Epithelial cell of esophagus (primary cell): ENCODE data around the gene LEFTY1.

Experiments
- DNase-seq: peaks from one replicate; pipeline ENCODE4 v3.0.0; 2010; ENCODE audit warnings: low read depth
- H3K4me3 ChIP-seq: 2 replicates; pipeline ENCODE4 v1.5.1; 2011; ENCODE audit warnings: mild to moderate bottlenecking, low read length, control low read depth
- TF ChIP-seq, protein P1 (sequence below): IDR thresholded peaks from 2 replicates; pipeline ENCODE4 v1.5.1; 2011; ENCODE audit warnings: low read depth, mild to moderate bottlenecking, low read length, control low read depth, inconsistent platforms; ENCODE audit not compliant: insufficient read depth; ENCODE audit errors: missing control alignments

The LEFTY1 gene

DNA sequence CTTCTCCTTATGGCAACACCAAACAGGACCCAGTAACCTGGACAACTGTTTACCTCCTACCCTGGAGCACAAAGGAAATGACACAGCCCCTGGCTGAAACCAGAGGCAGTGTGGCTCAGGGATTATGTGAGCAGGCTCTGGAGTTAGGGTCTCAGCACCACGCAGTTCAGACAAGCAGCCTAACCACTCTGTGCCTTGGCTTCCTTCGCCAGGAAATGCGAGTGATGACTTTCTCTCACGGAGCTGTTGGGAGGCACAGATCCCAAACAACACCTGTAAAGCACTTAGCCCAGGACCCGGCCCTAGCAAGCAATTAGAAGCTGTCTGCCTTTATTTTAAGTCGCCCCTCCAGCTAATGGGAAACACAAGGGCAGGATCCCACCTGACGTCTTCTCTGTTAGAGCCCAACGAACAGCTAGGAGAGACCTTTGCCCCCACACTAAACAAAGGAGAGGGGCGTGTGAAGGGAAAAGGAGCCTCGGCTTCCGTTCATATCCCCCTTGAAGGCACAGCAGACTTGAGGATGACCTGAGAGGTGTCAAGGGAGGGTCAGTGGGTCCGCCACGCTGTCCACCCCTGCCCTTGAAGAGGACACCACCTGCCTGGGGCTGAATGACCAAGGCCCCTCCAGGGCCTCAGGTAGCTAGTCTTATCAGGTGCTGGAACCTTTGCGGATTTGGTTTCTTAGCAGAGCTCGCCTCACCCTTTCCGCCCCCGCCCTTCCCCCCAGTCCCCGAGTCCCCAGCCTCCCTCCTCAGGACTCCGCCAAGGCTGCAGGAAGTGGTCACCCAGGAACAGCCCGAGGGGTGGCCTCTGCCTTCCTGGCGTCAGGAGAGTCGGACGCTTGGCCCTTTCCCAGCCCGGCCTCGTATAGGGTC, 7.6 kb downstream of the LEFTY1 start:
- peak overlapping the region; percentile 85 for H3K4me3 ChIP-seq
- DNase-seq = peak; percentile 47
- TF ChIP-seq, protein P1, sequence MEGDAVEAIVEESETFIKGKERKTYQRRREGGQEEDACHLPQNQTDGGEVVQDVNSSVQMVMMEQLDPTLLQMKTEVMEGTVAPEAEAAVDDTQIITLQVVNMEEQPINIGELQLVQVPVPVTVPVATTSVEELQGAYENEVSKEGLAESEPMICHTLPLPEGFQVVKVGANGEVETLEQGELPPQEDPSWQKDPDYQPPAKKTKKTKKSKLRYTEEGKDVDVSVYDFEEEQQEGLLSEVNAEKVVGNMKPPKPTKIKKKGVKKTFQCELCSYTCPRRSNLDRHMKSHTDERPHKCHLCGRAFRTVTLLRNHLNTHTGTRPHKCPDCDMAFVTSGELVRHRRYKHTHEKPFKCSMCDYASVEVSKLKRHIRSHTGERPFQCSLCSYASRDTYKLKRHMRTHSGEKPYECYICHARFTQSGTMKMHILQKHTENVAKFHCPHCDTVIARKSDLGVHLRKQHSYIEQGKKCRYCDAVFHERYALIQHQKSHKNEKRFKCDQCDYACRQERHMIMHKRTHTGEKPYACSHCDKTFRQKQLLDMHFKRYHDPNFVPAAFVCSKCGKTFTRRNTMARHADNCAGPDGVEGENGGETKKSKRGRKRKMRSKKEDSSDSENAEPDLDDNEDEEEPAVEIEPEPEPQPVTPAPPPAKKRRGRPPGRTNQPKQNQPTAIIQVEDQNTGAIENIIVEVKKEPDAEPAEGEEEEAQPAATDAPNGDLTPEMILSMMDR = no peak

DNA sequence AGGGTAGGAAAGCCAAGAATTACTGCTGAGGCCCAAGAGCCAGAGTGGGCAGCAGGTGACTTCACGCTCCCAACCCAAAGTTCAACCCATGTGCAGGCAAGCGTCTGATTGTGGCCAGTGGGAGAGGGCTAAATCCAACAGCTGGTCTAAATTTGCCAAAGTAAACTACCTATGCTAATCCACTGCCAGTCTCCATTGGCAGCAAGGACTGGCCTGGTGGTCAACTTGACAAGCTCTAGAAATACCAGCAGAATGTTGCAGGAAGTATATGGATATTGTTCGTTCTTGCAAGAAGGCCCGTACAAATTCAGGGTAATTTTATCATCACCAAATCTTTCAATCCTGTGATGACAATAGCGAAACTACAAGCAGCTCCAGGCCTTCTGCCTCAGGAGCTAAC, 8.3 kb downstream of the LEFTY1 start:
- no peak overlapping the region for H3K4me3 ChIP-seq
- DNase-seq = no peak
- TF ChIP-seq, protein P1 = no peak

DNA sequence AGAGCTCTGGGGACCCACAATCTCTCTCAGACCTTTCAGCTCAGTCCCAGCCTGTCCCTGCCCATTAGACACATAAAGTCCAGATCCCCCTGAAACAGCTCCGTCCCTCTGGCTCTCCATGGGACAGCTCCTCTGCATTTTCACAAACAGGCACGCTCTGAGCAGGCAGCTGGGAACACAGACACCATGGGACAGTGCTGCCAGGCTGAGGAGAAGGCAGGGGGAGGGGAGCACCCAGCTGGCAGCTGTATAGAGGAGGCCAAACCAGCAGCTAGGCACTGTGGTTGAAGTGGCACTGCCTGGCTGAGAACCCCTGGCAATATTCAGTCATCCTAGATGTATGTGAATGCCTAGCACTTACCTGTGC, 8.7 kb downstream of the LEFTY1 start:
- H3K4me3 ChIP-seq = no peak overlapping the region
- DNase-seq = no peak
- TF ChIP-seq, protein P1 = no peak

DNA sequence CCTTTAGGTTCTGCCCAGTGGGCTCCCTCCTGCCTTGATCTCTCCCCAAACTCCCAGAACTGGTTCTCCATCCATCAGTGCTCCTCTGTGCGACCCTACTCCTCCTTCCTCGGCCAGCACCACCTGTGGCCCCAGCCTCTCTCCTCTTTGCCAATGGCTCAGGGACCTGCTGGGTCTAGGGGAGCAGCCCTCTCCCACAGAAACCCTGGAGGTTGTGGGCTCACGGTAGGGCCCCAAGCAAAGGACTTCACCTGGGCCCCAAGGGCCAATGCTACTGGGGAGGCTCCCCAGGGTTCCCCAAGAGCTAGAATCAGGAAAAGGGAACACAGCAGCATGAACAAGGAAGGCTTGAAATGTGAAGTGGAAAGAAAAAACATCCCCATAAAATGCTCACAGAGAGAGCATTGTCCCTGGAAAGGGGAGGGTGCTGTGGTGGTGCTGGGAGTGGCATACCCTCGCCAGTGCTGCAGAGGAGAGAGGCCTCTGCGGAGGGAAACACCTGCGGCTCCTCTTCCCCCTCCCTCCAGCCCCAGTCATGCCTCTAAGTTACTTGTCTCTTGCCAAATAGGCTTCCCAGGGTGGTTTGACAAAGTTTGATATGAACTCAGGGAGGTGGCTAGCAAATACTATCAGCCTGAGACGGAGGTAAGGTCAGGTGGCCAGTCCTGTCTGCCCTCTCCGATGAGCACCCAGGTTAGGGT, 9.3 kb downstream of the LEFTY1 start:
- H3K4me3 ChIP-seq = no peak overlapping the region
- DNase-seq = no peak

DNA sequence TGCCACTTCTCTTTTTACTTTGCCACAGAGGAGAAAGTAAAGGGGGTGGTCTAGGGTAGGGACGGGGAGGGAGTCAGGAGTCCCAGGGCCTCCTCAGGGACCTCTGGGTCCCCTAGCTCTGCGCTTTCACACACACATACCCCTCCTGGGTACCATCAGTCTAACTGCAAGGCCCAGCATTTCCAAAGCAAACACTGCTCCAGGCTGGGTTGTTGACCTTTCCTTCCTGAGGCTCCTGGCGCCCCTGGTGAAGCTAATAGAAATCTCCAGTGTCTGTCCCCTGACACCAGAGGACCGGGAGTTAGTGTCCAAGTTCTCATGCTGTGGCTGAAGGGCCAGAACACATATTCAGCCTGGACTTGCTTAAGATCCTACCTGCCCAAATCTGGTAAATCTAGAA, 10.7 kb downstream of the LEFTY1 start:
- TF ChIP-seq, protein P1 = no peak
- H3K4me3 ChIP-seq = no peak overlapping the region
- no peak for DNase-seq

More for the DNA sequence above, 9.3 kb downstream of the LEFTY1 start:
- TF ChIP-seq, protein P1 = no peak

DNA sequence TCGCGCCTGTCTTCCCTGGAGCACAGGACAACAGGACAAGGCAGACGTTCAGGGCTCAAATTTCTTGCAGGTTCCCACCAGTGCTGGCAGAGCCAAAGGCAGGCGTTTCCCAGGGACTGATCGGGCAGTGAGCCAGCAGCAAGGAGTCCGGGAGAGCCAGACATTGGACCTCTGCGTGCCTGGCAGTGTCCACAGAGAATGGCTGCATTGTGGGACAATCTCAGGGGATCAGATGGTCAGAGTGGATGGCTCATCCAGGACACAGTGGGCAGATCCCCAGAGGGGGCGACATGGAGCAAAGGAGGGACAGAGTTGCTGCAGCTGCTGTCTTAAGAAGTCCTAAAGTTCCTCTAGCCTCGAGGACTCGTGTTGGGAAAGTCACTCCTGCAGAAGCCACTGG, 11.4 kb downstream of the LEFTY1 start:
- TF ChIP-seq, protein P1 = peak; percentile 45
- DNase-seq = no peak
- no peak overlapping the region for H3K4me3 ChIP-seq
